ENCODE data around the gene NLRC5.

NLRC5 gene

GRCh38 chr16:57127037-57127763 is 137.8 kb downstream of the NLRC5 start:
- DNase-seq (ENCODE audit: low read depth) = no peak

DNA sequence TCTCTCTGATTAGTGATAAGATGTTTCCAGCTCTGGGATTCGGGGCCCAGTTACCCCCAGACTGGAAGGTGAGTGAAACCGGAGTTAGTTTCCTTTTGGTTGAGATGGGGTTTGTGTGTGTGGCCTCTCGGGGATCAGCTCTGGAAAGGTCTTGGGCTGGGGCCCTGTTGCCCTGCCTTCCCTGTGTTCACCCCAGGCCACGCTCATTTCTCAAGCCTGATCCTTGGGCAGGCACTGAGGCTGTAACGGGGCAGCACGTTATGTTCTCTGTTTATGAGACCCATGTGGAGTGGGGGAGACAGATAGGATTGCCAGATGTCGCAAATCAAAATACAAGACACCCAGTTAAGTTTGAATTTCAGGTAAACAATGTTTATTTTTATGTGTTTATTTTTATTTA is 138.5 kb downstream of the NLRC5 start:
- no peak for DNase-seq (ENCODE audit: low read depth)
- TF ChIP-seq, protein P1, sequence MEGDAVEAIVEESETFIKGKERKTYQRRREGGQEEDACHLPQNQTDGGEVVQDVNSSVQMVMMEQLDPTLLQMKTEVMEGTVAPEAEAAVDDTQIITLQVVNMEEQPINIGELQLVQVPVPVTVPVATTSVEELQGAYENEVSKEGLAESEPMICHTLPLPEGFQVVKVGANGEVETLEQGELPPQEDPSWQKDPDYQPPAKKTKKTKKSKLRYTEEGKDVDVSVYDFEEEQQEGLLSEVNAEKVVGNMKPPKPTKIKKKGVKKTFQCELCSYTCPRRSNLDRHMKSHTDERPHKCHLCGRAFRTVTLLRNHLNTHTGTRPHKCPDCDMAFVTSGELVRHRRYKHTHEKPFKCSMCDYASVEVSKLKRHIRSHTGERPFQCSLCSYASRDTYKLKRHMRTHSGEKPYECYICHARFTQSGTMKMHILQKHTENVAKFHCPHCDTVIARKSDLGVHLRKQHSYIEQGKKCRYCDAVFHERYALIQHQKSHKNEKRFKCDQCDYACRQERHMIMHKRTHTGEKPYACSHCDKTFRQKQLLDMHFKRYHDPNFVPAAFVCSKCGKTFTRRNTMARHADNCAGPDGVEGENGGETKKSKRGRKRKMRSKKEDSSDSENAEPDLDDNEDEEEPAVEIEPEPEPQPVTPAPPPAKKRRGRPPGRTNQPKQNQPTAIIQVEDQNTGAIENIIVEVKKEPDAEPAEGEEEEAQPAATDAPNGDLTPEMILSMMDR (IDR thresholded peaks at IDR 0.05; ENCODE audit: control insufficient read depth, extremely low read depth, insufficient read depth) = no peak
- no peak overlapping the region for H3K4me3 ChIP-seq (ENCODE audit: low read depth, low read length)

More at GRCh38 chr16:57127037-57127763, 137.8 kb downstream of the NLRC5 start:
- TF ChIP-seq, protein P1 (IDR thresholded peaks at IDR 0.05; ENCODE audit: control insufficient read depth, extremely low read depth, insufficient read depth) = no peak
- no peak overlapping the region for H3K4me3 ChIP-seq (ENCODE audit: low read depth, low read length)

DNA sequence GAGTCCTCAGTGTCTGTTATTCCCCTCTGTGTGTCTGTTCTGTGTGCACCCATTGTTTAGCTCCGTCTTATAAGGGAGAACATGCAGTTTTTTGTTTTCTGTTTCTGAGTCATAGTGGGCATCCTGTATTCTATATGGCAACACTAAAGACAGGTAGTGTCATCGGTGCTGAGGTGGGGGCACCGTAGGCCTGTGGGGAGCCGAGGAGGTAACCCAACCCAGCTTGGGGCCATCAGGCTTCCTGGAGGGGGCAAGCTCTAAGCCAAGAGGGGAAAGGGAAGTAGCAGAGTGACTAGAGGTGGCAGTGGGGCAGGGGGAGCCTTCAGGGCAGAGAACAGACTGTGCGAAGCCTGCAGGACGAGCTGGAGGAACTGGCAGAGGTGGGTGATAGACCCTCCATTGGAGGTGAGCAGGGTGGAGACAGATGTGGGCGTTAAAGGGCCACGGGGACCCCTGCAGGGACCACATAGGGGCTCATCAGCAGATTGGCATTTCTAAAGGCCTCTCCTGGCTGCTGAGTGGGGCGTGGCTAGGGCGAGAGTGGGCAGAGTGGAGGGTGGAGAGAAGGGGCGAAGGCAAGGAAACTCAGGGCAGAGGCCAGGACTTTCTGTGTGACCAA is 139.5 kb downstream of the NLRC5 start:
- H3K4me3 ChIP-seq (ENCODE audit: low read depth, low read length) = no peak overlapping the region
- DNase-seq (ENCODE audit: low read depth) = no peak
- TF ChIP-seq, protein P1 (IDR thresholded peaks at IDR 0.05; ENCODE audit: control insufficient read depth, extremely low read depth, insufficient read depth) = no peak

DNA sequence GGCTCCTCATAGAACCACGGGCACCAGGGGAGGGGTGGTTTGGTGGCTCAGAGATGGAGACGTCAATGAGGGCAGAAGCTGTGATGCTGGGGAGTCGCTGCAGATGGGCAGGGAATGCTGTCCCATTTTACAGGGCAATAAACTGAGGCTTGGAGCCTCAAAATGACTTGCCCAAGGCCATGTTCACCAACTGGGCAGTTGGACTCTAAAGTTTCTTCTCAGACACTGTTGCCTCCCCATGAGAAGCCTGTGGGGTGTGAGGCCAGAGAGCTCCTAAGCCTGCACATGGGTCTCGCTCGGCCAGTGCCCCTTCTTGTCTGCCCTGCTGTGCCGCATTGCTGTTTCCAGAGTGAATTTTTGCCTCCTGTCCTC is 141.6 kb downstream of the NLRC5 start:
- DNase-seq (ENCODE audit: low read depth) = no peak
- no peak overlapping the region for H3K4me3 ChIP-seq (ENCODE audit: low read depth, low read length)
- TF ChIP-seq, protein P1 (IDR thresholded peaks at IDR 0.05; ENCODE audit: control insufficient read depth, extremely low read depth, insufficient read depth) = no peak

DNA sequence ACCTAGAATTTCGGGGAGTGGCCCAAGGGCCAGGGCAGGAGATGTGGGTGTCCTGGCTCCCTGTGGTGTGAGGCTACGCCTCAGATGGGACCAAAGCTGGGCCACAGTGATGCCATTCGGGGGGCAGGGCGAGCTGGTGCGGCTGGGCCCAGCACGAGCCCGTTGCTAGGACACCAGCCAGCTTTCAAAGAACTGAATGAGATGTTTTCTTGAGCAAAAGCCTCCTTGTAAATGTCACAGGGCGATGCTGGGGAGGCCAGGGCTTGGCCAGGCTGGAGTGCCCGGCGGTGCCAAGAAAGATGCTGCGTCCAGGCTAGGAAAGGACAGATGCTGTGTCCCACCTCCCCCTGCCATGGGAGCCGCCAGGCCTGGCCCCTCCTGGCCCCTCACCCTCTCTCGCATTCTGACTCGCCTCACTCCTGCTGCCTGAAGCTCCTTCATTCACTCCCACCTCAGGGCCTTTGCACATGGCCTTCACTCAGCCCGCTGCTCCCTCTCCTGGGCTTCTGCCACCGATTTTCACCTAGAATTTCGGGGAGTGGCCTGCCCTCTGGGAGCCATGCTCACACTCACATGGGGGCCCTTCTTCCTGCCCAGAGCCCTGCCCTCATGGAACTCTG is 142.1 kb downstream of the NLRC5 start:
- H3K4me3 ChIP-seq (ENCODE audit: low read depth, low read length) = no peak overlapping the region
- TF ChIP-seq, protein P1 (IDR thresholded peaks at IDR 0.05; ENCODE audit: control insufficient read depth, extremely low read depth, insufficient read depth) = no peak
- DNase-seq (ENCODE audit: low read depth) = no peak

DNA sequence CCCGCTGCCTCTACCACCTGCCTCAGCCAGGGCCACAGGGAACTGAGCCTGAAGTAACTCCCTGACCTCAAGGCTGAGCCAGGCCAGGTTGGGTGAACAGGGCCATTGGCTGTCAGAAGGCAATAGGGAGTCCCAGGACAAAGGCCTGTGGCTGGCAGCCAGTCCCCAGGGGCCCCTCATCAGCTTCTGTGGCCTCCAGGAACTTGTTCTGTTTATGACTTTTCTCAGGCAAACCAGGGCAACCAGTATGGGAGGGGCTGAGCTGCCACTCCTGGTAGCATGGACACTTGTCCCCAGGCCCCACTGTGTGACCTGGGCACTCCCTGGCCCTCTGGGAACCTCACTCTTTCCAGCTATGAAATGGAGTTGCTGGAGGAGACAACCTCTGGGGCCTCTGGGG is 143.1 kb downstream of the NLRC5 start:
- DNase-seq (ENCODE audit: low read depth) = no peak
- TF ChIP-seq, protein P1 (IDR thresholded peaks at IDR 0.05; ENCODE audit: control insufficient read depth, extremely low read depth, insufficient read depth) = no peak
- H3K4me3 ChIP-seq (ENCODE audit: low read depth, low read length) = no peak overlapping the region
